ENCODE results near the gene PTPRR.

PTPRR gene

GRCh38 chr12:70842136-70842535, 78.4 kb downstream of the PTPRR start:
- no peak for TF ChIP-seq CEBPB (IDR thresholded peaks at IDR 0.05)
- no peak for TF ChIP-seq EP300 (IDR thresholded peaks at IDR 0.05; ENCODE audit: borderline replicate concordance)
- TF ChIP-seq FOXM1 (IDR thresholded peaks at IDR 0.05; ENCODE audit: borderline replicate concordance, low read depth) = no peak
- no peak for TF ChIP-seq CREB1 (IDR thresholded peaks at IDR 0.05; ENCODE audit: low read depth)

- no peak for TF ChIP-seq CEBPB (IDR thresholded peaks at IDR 0.05)
- TF ChIP-seq TEAD4 (IDR thresholded peaks at IDR 0.05) = no peak
- TF ChIP-seq REST (IDR thresholded peaks at IDR 0.05; ENCODE audit: low read depth) = no peak
- TF ChIP-seq ZBTB7A (IDR thresholded peaks at IDR 0.05; ENCODE audit: low read depth) = no peak
- TF ChIP-seq RAD21 (IDR thresholded peaks at IDR 0.05; ENCODE audit: low read depth) = no peak
- no peak for TF ChIP-seq YY1 (IDR thresholded peaks at IDR 0.05; ENCODE audit: low read depth)
- TF ChIP-seq CREB1 (IDR thresholded peaks at IDR 0.05; ENCODE audit: low read depth) = no peak
- TF ChIP-seq EP300 (IDR thresholded peaks at IDR 0.05; ENCODE audit: borderline replicate concordance) = no peak
- no peak for TF ChIP-seq TCF12 (IDR thresholded peaks at IDR 0.05; ENCODE audit: low read depth)
- TF ChIP-seq MAX (IDR thresholded peaks at IDR 0.05) = no peak
- TF ChIP-seq TAF1 (IDR thresholded peaks at IDR 0.05; ENCODE audit: low read depth) = no peak
- no peak for TF ChIP-seq FOXM1 (IDR thresholded peaks at IDR 0.05; ENCODE audit: borderline replicate concordance, low read depth)
- TF ChIP-seq EGR1 (IDR thresholded peaks at IDR 0.05) = no peak
- no peak for TF ChIP-seq USF1 (IDR thresholded peaks at IDR 0.05)
- no peak for TF ChIP-seq NFIC (IDR thresholded peaks at IDR 0.05)
Observed at GRCh38 chr12:70840656-70841350, 79.7 kb downstream of the PTPRR start.

GRCh38 chr12:70839544-70839943, 81.0 kb downstream of the PTPRR start:
- TF ChIP-seq EGR1 (IDR thresholded peaks at IDR 0.05) = no peak
- no peak for TF ChIP-seq TEAD4 (IDR thresholded peaks at IDR 0.05)

- TF ChIP-seq TEAD4 (IDR thresholded peaks at IDR 0.05) = no peak
- no peak for TF ChIP-seq TAF1 (IDR thresholded peaks at IDR 0.05; ENCODE audit: low read depth)
- no peak for TF ChIP-seq NFIC (IDR thresholded peaks at IDR 0.05)
- no peak for TF ChIP-seq YY1 (IDR thresholded peaks at IDR 0.05; ENCODE audit: low read depth)
- no peak for TF ChIP-seq TCF12 (IDR thresholded peaks at IDR 0.05; ENCODE audit: low read depth)
- no peak for TF ChIP-seq FOXM1 (IDR thresholded peaks at IDR 0.05; ENCODE audit: borderline replicate concordance, low read depth)
Observed at GRCh38 chr12:70838127-70838526, 82.4 kb downstream of the PTPRR start.

GRCh38 chr12:70837026-70837425, 83.5 kb downstream of the PTPRR start:
- TF ChIP-seq RAD21 (IDR thresholded peaks at IDR 0.05; ENCODE audit: low read depth) (no peak), REST (IDR thresholded peaks at IDR 0.05; ENCODE audit: low read depth) (no peak), TEAD4 (IDR thresholded peaks at IDR 0.05) (no peak), USF1 (IDR thresholded peaks at IDR 0.05) (no peak), CREB1 (IDR thresholded peaks at IDR 0.05; ENCODE audit: low read depth) (no peak), CEBPB (IDR thresholded peaks at IDR 0.05) (no peak)

GRCh38 chr12:70835948-70836347, 84.6 kb downstream of the PTPRR start:
- no peak for TF ChIP-seq RAD21 (IDR thresholded peaks at IDR 0.05; ENCODE audit: low read depth)
- TF ChIP-seq FOXM1 (IDR thresholded peaks at IDR 0.05; ENCODE audit: borderline replicate concordance, low read depth) = no peak
- TF ChIP-seq CEBPB (IDR thresholded peaks at IDR 0.05) = no peak

GRCh38 chr12:70831543-70831942, 89.0 kb downstream of the PTPRR start:
- TF ChIP-seq MAX (IDR thresholded peaks at IDR 0.05) (no peak), TCF12 (IDR thresholded peaks at IDR 0.05; ENCODE audit: low read depth) (no peak), ZBTB7A (IDR thresholded peaks at IDR 0.05; ENCODE audit: low read depth) (no peak), EP300 (IDR thresholded peaks at IDR 0.05; ENCODE audit: borderline replicate concordance) (no peak), REST (IDR thresholded peaks at IDR 0.05; ENCODE audit: low read depth) (no peak), RAD21 (IDR thresholded peaks at IDR 0.05; ENCODE audit: low read depth) (no peak), CREB1 (IDR thresholded peaks at IDR 0.05; ENCODE audit: low read depth) (no peak), TAF1 (IDR thresholded peaks at IDR 0.05; ENCODE audit: low read depth) (no peak), NFIC (IDR thresholded peaks at IDR 0.05) (no peak), TEAD4 (IDR thresholded peaks at IDR 0.05) (no peak), CEBPB (IDR thresholded peaks at IDR 0.05) (no peak), USF1 (IDR thresholded peaks at IDR 0.05) (no peak), EGR1 (IDR thresholded peaks at IDR 0.05) (no peak), FOXM1 (IDR thresholded peaks at IDR 0.05; ENCODE audit: borderline replicate concordance, low read depth) (no peak), YY1 (IDR thresholded peaks at IDR 0.05; ENCODE audit: low read depth) (no peak)

Measured in Ishikawa (cell line).